Skeletal muscle satellite cell (primary cell): Measurements from ENCODE around the gene EHBP1L1. TPM values are rescaled to one million over a fixed set of nuclear protein-coding genes. Genes with fewer than 3 reads are reported as not detected.

ENCODE experiments used
- H3K27me3 ChIP-seq: 2 replicates; pipeline ENCODE4 v1.7.0; 2013; ENCODE audit warnings: low read length; ENCODE audit not compliant: control insufficient read depth, insufficient read depth
- H3K36me3 ChIP-seq: 2 replicates; pipeline ENCODE4 v1.7.0; 2013; ENCODE audit warnings: mild to moderate bottlenecking, control low read depth, low read length; ENCODE audit not compliant: insufficient read depth
- H3K4me1 ChIP-seq: 2 replicates; pipeline ENCODE4 v1.7.0; 2013; ENCODE audit warnings: low read length; ENCODE audit not compliant: control insufficient read depth, insufficient read depth
- H3K4me2 ChIP-seq: 2 replicates; pipeline ENCODE4 v1.7.0; 2013; ENCODE audit warnings: mild to moderate bottlenecking, low read length
- H3K4me3 ChIP-seq: 2 replicates; pipeline ENCODE4 v1.7.0; 2013; ENCODE audit warnings: low read length
- H3K9ac ChIP-seq: 2 replicates; pipeline ENCODE4 v1.7.0; 2013; ENCODE audit warnings: mild to moderate bottlenecking, low read depth, low read length, moderate library complexity
- H3K9me3 ChIP-seq: replicated peaks from 2 replicates; pipeline ENCODE4 v1.7.0; 2013; ENCODE audit warnings: mild to moderate bottlenecking, control low read depth, low read length
- total RNA-seq: library from RNA; depleted of rRNA; stranded (reverse); fragments of >200 nt; gene quantifications from 2 replicates; pipeline ENCODE4 v1.2.3, GENCODE V29; 2012; rRNA removed

Gene EHBP1L1
- 35.0 and 44.8 TPM in 2 replicates for total RNA-seq

- Histone ChIP-seq H3K4me1 (peaks cover 58% of the 10 kb centered on the region), H3K4me2 (peak within 1 kb of the TSS; percentile 96), H3K4me3 (peak within 1 kb of the TSS; percentile 76), H3K9ac (peak within 1 kb of the TSS; percentile 84), H3K36me3 (peaks cover 20% of the 10 kb centered on the region), H3K9me3 (no peaks in the 10 kb centered on the region), H3K27me3 (no peaks in the 10 kb centered on the region)
These were observed at the start of gene EHBP1L1 for GRCh38 chr11:65575568-65576231. EHBP1L1 (plus strand) TSS chr11:65576053; CDS start chr11:65576303, 250 bp downstream.

GRCh38 chr11:65526744-65527143 lies 49.1 kb upstream of the EHBP1L1 start:
- peak overlapping the region; percentile 98 for H3K9ac ChIP-seq

GRCh38 chr11:65528819-65529350 lies 47.0 kb upstream of the EHBP1L1 start:
- H3K4me3 ChIP-seq = no peak overlapping the region
- H3K9me3 ChIP-seq = no peaks in the 10 kb centered on the region

More at GRCh38 chr11:65526744-65527143, 49.1 kb upstream of the EHBP1L1 start:
- H3K9me3 ChIP-seq = no peaks in the 10 kb centered on the region
- H3K27me3 ChIP-seq = no peaks in the 10 kb centered on the region
- H3K4me3 ChIP-seq = no peak overlapping the region
- H3K4me1 ChIP-seq = peaks cover 22% of the 10 kb centered on the region
- H3K4me2 ChIP-seq = peak overlapping the region; percentile 89
- peaks cover 53% of the 10 kb centered on the region for H3K36me3 ChIP-seq

GRCh38 chr11:65529475-65530156 lies 46.2 kb upstream of the EHBP1L1 start:
- Histone ChIP-seq H3K27me3 (no peaks in the 10 kb centered on the region), H3K36me3 (peaks cover 69% of the 10 kb centered on the region), H3K9ac (no peak overlapping the region), H3K4me3 (no peak overlapping the region), H3K4me2 (no peak overlapping the region), H3K9me3 (no peaks in the 10 kb centered on the region), H3K4me1 (peaks cover 14% of the 10 kb centered on the region)

More at GRCh38 chr11:65528819-65529350, 47.0 kb upstream of the EHBP1L1 start:
- H3K36me3 ChIP-seq = peaks cover 69% of the 10 kb centered on the region
- peaks cover 22% of the 10 kb centered on the region for H3K4me1 ChIP-seq
- no peak overlapping the region for H3K9ac ChIP-seq
- H3K27me3 ChIP-seq = no peaks in the 10 kb centered on the region
- H3K4me2 ChIP-seq = no peak overlapping the region

- peaks cover 14% of the 10 kb centered on the region for H3K4me1 ChIP-seq
- H3K27me3 ChIP-seq = no peaks in the 10 kb centered on the region
- H3K4me2 ChIP-seq = no peak overlapping the region
- H3K36me3 ChIP-seq = peaks cover 72% of the 10 kb centered on the region
- H3K9ac ChIP-seq = no peak overlapping the region
- no peaks in the 10 kb centered on the region for H3K9me3 ChIP-seq
- H3K4me3 ChIP-seq = no peak overlapping the region
These were observed 45.7 kb upstream of the EHBP1L1 start for GRCh38 chr11:65530157-65530496.

GRCh38 chr11:65532388-65533064 lies 43.3 kb upstream of the EHBP1L1 start:
- Histone ChIP-seq H3K9ac (no peak overlapping the region), H3K9me3 (no peaks in the 10 kb centered on the region), H3K4me2 (no peak overlapping the region), H3K4me3 (no peak overlapping the region), H3K27me3 (no peaks in the 10 kb centered on the region), H3K36me3 (peaks cover 77% of the 10 kb centered on the region), H3K4me1 (no peaks in the 10 kb centered on the region)

- H3K4me1 ChIP-seq = peaks cover 8% of the 10 kb centered on the region
- H3K4me2 ChIP-seq = no peak overlapping the region
- H3K9ac ChIP-seq = no peak overlapping the region
- H3K4me3 ChIP-seq = no peak overlapping the region
- no peaks in the 10 kb centered on the region for H3K27me3 ChIP-seq
- H3K36me3 ChIP-seq = peaks cover 74% of the 10 kb centered on the region
- no peaks in the 10 kb centered on the region for H3K9me3 ChIP-seq
These were observed 40.8 kb upstream of the EHBP1L1 start for GRCh38 chr11:65535102-65535501.

GRCh38 chr11:65536412-65537295 lies 39.2 kb upstream of the EHBP1L1 start:
- H3K9ac ChIP-seq = no peak overlapping the region
- no peaks in the 10 kb centered on the region for H3K9me3 ChIP-seq
- H3K36me3 ChIP-seq = peaks cover 66% of the 10 kb centered on the region
- no peaks in the 10 kb centered on the region for H3K27me3 ChIP-seq
- H3K4me2 ChIP-seq = no peak overlapping the region
- H3K4me3 ChIP-seq = no peak overlapping the region
- peaks cover 22% of the 10 kb centered on the region for H3K4me1 ChIP-seq

GRCh38 chr11:65537296-65537597 lies 38.6 kb upstream of the EHBP1L1 start:
- peaks cover 23% of the 10 kb centered on the region for H3K4me1 ChIP-seq
- H3K4me3 ChIP-seq = no peak overlapping the region

GRCh38 chr11:65537620-65538231 lies 38.1 kb upstream of the EHBP1L1 start:
- peaks cover 23% of the 10 kb centered on the region for H3K4me1 ChIP-seq
- no peaks in the 10 kb centered on the region for H3K27me3 ChIP-seq
- no peaks in the 10 kb centered on the region for H3K9me3 ChIP-seq
- no peak overlapping the region for H3K4me2 ChIP-seq
- peaks cover 66% of the 10 kb centered on the region for H3K36me3 ChIP-seq
- no peak overlapping the region for H3K9ac ChIP-seq
- H3K4me3 ChIP-seq = no peak overlapping the region

More at GRCh38 chr11:65537296-65537597, 38.6 kb upstream of the EHBP1L1 start:
- Histone ChIP-seq H3K4me2 (no peak overlapping the region), H3K36me3 (peaks cover 68% of the 10 kb centered on the region), H3K9me3 (no peaks in the 10 kb centered on the region), H3K27me3 (no peaks in the 10 kb centered on the region), H3K9ac (no peak overlapping the region)
